ENCODE data around the gene CDHR5. TPM values are rescaled to one million over a fixed set of nuclear protein-coding genes. Genes with fewer than 3 reads are reported as not detected.
"Not testable (repeated sequence)": the region's sequence is repeated elsewhere in the genome, so short reads cannot be mapped to it uniquely, and the experiment has no call there.

CDHR5 gene
- total RNA-seq, 1 donor from 2014 or later = 0.24 TPM

- no peak overlapping the region for H3K4me3 Mint-ChIP-seq (ENCODE audit: low read depth)
- H3K27ac Mint-ChIP-seq = no peak overlapping the region
- DNase-seq (ENCODE audit: low spot score, unreplicated experiment) = no peak
- H3K4me1 Mint-ChIP-seq (ENCODE audit: low read depth) = peaks cover 6% of the 10 kb centered on the region
- no peak for TF ChIP-seq CTCF (IDR thresholded peaks at IDR 0.05; ENCODE audit: unreplicated experiment)
- H3K27me3 Mint-ChIP-seq = no peaks in the 10 kb centered on the region
- H3K9me3 Mint-ChIP-seq (ENCODE audit: low read depth) = no peaks in the 10 kb centered on the region
- H3K36me3 Mint-ChIP-seq (ENCODE audit: insufficient read depth) = peaks cover 5% of the 10 kb centered on the region
These were observed 33.0 kb upstream of the CDHR5 start for GRCh38 chr11:657691-658126.

GRCh38 chr11:656866-657265 is 32.1 kb upstream of the CDHR5 start:
- no peak overlapping the region for H3K4me3 Mint-ChIP-seq (ENCODE audit: low read depth)
- no peak overlapping the region for H3K27ac Mint-ChIP-seq
- H3K9me3 Mint-ChIP-seq (ENCODE audit: low read depth) = no peaks in the 10 kb centered on the region
- H3K27me3 Mint-ChIP-seq = no peaks in the 10 kb centered on the region
- H3K4me1 Mint-ChIP-seq (ENCODE audit: low read depth) = peaks cover 6% of the 10 kb centered on the region
- peaks cover 7% of the 10 kb centered on the region for H3K36me3 Mint-ChIP-seq (ENCODE audit: insufficient read depth)
- no peak for TF ChIP-seq CTCF (IDR thresholded peaks at IDR 0.05; ENCODE audit: unreplicated experiment)
- DNase-seq (ENCODE audit: low spot score, unreplicated experiment) = no peak

DNA sequence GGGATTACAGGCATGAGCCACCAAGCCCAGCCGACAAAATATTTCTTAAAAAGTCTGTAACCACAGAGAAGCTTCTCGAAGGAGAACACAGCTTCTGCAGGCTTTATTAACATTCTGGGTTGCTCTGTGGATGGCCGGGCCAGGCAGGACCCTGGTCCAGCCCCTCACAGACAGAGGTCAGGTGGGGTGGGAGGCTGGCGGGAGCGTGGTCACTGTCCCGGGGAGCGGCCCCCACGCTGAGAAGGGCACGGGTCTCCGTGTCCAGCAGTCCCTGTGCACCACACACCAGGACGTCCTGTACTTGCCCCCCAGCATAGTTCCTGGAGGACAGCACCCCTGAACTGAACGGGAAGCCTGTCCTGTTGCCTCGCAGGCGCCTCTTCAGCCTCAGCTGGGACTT is 31.7 kb upstream of the CDHR5 start:
- no peak for DNase-seq (ENCODE audit: low spot score, unreplicated experiment)
- H3K9me3 Mint-ChIP-seq (ENCODE audit: low read depth) = no peaks in the 10 kb centered on the region
- peaks cover 6% of the 10 kb centered on the region for H3K4me1 Mint-ChIP-seq (ENCODE audit: low read depth)
- H3K4me3 Mint-ChIP-seq (ENCODE audit: low read depth) = no peak overlapping the region
- TF ChIP-seq CTCF (IDR thresholded peaks at IDR 0.05; ENCODE audit: unreplicated experiment) = no peak
- H3K27me3 Mint-ChIP-seq = no peaks in the 10 kb centered on the region
- no peak overlapping the region for H3K27ac Mint-ChIP-seq
- H3K36me3 Mint-ChIP-seq (ENCODE audit: insufficient read depth) = peaks cover 8% of the 10 kb centered on the region

DNA sequence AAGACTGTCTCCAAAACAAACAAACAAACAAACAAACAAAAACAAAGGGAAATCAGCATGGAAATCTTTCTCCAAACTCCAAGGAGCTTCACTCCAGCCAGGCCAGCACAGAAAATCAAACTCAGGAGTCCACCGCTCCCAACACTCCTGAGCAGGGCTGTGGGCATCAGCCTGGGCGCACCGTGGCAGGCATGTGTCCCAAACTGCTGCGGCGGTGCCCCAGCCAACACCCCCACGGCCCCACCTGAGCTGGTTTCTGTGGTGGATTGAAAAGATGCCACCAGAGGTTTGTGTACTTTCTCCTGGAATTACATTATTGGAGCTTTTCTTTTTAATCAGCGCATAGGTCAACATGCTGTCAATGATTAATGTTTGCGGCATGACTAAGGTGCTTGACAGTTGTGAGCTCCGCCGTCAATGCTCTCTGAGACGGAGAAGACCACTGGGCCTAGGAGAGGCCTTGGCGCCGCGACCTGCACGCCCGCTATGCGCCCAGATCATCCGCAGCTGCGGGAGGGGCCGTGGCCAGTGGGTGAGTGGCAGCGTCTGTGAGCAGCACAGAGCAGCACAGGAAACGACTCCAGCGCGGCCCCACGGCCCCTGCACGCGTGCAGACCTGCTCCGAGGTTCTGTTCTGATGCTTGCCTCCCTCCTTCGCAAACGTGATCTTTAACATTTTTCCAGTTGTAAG is 30.4 kb upstream of the CDHR5 start:
- no peak for TF ChIP-seq CTCF (IDR thresholded peaks at IDR 0.05; ENCODE audit: unreplicated experiment)
- H3K27ac Mint-ChIP-seq = no peak overlapping the region
- no peaks in the 10 kb centered on the region for H3K27me3 Mint-ChIP-seq
- H3K36me3 Mint-ChIP-seq (ENCODE audit: insufficient read depth) = peaks cover 10% of the 10 kb centered on the region
- no peaks in the 10 kb centered on the region for H3K9me3 Mint-ChIP-seq (ENCODE audit: low read depth)
- peaks cover 6% of the 10 kb centered on the region for H3K4me1 Mint-ChIP-seq (ENCODE audit: low read depth)
- DNase-seq (ENCODE audit: low spot score, unreplicated experiment) = no peak
- H3K4me3 Mint-ChIP-seq (ENCODE audit: low read depth) = no peak overlapping the region

DNA sequence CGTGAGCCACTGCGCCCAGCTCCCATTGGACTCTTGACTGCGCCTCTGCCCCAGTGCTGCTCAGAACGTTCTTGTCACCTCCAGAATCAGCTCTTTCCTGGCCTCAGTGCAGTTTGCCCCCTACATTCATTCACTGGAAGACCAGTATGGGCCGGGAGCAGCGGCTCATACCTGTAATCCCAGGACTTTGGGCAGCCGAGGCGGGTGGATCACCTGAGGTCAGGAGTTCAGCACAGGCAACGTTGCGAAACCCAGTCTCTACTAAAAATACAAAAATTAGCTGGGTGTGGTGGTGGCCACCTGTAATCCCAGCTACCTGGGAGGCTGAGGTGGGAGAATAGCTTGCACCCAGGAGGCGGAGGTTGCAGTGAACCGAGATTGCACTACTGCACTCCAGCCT is 29.7 kb upstream of the CDHR5 start:
- not testable (repeated sequence) for H3K27me3 Mint-ChIP-seq; H3K36me3 Mint-ChIP-seq (ENCODE audit: insufficient read depth); DNase-seq (ENCODE audit: low spot score, unreplicated experiment); H3K9me3 Mint-ChIP-seq (ENCODE audit: low read depth); H3K4me3 Mint-ChIP-seq (ENCODE audit: low read depth); H3K27ac Mint-ChIP-seq; H3K4me1 Mint-ChIP-seq (ENCODE audit: low read depth)

DNA sequence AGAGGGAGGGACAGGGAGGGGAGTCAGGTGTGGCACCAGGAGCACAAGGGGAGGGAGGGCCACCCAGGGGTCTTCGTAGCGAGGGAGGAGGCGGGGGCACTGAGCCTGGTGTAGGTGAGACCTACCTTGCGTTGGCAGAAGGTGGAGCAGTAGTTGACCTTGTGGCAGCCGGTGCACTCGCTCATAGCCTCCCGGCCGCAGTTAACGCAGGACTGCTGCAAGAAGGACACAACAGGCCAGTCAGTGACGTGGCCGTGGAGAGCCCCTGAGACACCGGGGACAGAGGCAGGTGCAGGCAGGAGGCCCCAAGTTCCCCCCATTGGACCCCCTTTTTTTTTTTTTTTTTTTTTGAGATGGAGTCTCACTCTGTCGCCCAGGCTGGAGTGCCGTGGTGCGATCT is 29.1 kb upstream of the CDHR5 start:
- H3K36me3 Mint-ChIP-seq (ENCODE audit: insufficient read depth) = peaks cover 10% of the 10 kb centered on the region
- peaks cover 6% of the 10 kb centered on the region for H3K4me1 Mint-ChIP-seq (ENCODE audit: low read depth)
- H3K27ac Mint-ChIP-seq = no peak overlapping the region
- H3K27me3 Mint-ChIP-seq = no peaks in the 10 kb centered on the region
- no peak overlapping the region for H3K4me3 Mint-ChIP-seq (ENCODE audit: low read depth)
- TF ChIP-seq CTCF (IDR thresholded peaks at IDR 0.05; ENCODE audit: unreplicated experiment) = no peak
- no peaks in the 10 kb centered on the region for H3K9me3 Mint-ChIP-seq (ENCODE audit: low read depth)
- no peak for DNase-seq (ENCODE audit: low spot score, unreplicated experiment)

- not testable (repeated sequence) for H3K27me3 Mint-ChIP-seq; H3K4me1 Mint-ChIP-seq (ENCODE audit: low read depth); H3K27ac Mint-ChIP-seq; H3K4me3 Mint-ChIP-seq (ENCODE audit: low read depth); H3K9me3 Mint-ChIP-seq (ENCODE audit: low read depth); DNase-seq (ENCODE audit: low spot score, unreplicated experiment)
- H3K36me3 Mint-ChIP-seq (ENCODE audit: insufficient read depth) = peaks cover 12% of the 10 kb centered on the region
These were observed 28.4 kb upstream of the CDHR5 start for GRCh38 chr11:653136-653535.

All from progenitor cell of endocrine pancreas (in vitro differentiated cells).